GM10847 (cell line): Measurements from ENCODE around the gene CHAF1B.

Source experiments
- POLR2A ChIP-seq: IDR thresholded peaks from 2 replicates; pipeline ENCODE4 v1.6.1; 2011; ENCODE audit not compliant: insufficient read length; ENCODE audit errors: extremely low read depth

CHAF1B gene

DNA sequence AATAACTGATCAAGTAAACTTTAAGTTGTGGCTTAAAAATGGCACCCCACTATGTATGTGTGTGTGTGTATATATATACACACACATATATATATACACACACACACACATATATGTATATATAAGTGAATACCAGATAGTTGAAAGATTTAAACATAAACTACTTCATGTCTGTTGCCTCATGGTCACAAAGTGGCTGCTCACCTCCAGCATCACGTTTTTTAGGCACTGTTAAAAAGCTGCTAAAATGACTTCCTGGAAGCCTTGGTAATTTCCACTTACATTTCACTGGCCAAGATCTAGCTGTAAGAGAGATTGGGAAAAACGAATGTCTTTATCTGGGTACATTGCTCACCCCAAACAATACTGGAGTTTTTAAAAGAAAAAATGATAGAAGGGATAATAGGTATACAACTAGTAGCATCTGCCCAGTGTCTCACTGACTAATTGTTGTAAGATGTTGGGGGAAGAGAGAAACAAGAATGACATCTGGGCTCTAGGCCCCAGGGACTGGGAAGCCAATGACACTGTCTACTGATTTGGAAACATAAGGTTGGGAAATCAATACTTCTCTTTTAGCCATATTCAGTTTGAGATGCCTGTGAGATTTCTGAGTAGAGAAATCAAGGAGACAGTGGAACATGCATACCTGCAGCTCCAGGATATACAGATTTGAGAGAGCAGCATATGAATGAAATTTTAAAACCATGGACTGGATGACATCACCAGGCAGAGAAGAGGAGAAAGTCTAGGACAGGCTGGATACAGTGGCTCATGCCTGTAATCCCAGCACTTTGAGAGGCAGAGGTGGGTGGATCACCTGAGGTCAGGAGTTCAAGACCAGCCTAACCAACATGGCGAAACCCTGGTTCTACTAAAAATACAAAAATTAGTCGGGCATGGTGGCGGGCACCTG is 51.9 kb downstream of the CHAF1B start:
- no peak for TF ChIP-seq POLR2A

GRCh38 chr21:36437745-36438128 is 52.5 kb downstream of the CHAF1B start:
- TF ChIP-seq POLR2A = no peak

- TF ChIP-seq POLR2A = no peak
These were observed 56.5 kb downstream of the CHAF1B start for GRCh38 chr21:36441715-36442114.

GRCh38 chr21:36446301-36446700 is 61.1 kb downstream of the CHAF1B start:
- no peak for TF ChIP-seq POLR2A

GRCh38 chr21:36450511-36450910 is 65.3 kb downstream of the CHAF1B start:
- no peak for TF ChIP-seq POLR2A

DNA sequence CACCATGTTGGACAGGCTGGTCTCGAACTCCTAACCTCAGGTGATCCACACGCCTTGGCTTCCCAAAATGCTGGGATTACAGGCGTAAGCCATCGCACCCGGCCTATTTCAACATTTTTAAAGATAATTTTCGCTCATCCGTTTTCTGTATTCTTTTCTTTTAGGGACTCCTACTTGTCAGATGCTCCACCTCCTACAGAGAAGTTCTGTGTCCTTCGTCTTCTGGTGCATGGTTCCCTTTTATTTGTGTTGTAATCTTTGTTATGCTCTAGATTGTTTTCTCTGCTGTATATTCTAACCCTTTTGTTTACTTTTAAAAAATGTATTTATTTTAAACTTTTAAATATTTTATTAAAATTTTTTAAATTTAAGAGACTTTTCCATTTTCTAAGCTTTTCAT is 66.3 kb downstream of the CHAF1B start:
- TF ChIP-seq POLR2A = no peak

- TF ChIP-seq POLR2A = no peak
These were observed 67.2 kb downstream of the CHAF1B start for GRCh38 chr21:36452281-36452825.

DNA sequence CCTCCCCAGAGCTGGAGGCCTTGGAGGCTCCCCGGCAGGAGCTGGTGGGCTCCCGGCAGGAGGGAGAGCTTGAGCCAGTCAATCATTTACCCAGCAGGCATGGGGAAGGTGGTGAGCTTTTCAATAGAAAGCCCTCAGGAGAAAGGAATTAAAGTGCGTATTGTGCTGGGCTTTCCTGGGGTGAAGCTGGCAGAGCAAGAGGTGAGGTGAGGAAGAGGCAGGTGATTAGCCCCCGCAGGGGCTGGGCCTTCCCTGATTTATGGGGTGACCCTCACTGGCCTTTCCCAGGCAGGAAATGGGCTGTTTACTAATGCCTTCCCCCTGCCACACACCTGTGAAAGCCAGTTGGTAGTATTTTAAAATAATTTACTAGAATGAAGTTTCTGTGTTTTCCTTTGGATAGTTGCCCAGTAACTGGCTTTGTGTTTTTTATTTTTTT is 68.9 kb downstream of the CHAF1B start:
- no peak for TF ChIP-seq POLR2A

DNA sequence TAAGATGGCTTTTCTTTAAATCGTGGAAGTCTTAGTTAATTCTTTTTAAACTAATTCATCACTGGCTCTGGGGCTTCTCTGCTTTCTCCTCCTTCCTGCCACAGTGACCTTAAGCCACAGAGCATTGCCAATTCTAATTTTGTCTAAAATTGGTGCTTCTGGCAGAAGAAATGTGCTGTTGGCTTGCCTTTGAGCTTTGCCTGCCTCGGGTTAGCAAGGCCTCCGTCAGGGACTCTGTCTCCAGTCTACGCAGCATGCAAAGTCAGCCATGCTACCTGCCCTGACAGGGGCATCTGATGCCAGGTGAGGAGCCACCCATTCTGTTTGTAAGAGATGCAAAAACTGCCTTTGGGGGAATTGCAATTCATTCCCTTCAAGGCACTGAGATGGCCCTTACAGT is 69.5 kb downstream of the CHAF1B start:
- no peak for TF ChIP-seq POLR2A

DNA sequence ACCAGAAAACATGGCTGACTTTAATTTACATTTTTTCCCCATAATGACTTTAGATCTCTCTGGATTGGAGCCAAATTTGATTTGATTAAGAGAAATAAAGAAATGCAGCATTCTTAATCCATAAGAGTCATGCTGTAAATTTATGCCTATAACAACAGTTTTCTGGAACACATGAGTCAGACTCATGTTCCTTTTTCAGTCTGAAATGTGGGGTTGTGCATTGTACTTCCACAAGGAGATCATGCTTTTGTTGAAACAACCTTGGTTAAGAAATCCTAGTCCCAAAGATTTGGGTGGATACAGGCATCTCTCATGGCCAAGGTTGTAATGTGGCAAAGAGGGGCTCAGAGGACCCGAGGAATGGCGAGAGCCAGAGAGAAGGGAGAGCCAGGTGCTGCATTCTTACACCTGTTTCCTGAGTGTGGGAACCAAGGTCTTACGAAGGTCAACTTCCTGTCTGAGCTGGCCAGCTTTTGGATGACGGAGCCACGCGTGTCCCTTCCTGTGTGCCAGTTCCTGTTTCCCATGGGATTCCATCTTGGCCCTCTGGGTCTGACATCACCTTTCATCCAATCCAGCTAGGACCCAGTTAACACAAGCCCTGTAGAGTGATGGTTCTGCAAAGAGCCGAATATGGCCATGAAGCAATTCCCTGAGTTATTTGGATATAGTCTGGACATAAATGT is 71.7 kb downstream of the CHAF1B start:
- TF ChIP-seq POLR2A = no peak

GRCh38 chr21:36459098-36459497 is 73.9 kb downstream of the CHAF1B start:
- TF ChIP-seq POLR2A = no peak

- TF ChIP-seq POLR2A = no peak
These were observed 75.7 kb downstream of the CHAF1B start for GRCh38 chr21:36460866-36461265.

DNA sequence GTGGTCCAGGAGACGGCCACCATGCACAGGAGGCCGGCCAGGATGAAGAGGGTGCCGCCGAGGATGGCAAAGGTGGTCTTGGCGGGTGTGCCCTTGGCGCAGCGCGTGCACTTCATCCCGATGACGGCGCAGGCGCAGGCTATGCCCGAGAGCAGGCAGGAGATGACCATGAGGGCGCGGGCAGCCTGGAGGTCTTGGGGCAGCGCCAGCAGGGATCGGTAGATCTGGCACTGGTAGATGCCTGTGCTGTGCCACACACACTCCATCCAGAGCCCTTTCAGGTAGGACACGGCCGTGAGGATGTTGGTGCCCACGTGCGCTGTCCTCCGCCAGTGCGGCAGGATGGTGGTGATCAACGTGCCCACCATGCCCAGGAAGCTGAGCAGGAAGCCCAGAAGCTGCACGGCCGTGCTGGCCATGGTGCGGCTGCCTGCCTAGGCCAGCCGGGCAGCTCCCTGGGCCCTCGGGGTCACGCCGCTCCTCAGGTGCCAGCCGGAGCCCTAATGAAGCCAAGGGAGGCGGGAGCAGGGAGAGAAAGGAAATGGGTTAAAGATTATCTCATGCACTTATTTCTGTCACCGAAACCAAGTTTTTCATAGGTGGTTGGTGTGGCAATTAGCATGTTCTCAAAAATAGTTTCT is 76.2 kb downstream of the CHAF1B start:
- no peak for TF ChIP-seq POLR2A

DNA sequence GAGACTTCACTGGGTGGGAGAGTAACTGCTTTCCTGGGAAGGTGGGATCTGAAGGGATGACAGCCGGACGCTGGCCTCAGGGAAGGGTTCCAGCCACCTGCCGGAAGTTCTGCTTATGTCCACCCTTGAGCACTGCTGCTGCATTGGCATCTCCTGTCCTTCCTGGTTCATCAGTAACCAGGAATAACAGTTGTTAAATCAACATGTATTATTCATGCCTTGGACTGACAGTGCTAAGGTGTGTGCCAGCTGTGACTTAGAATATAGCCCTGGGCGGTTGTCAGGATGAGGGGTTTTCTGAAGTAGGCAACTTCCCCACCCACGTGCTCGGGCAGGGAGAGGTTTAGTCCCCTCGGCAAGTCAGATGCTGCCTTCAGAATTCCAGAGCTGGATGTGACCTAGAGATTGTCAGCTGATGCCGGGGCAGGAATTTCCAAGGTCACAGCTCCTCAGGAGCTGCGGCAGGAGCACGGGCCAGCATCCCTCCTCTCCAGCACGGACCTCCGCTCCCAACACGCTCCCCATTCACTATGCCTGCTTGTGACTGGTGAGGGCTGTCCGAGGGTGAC is 76.8 kb downstream of the CHAF1B start:
- TF ChIP-seq POLR2A = no peak

- no peak for TF ChIP-seq POLR2A
These were observed 78.0 kb downstream of the CHAF1B start for GRCh38 chr21:36463204-36463603.
